ENCODE data around the gene NAAA. TPM values are rescaled to one million over a fixed set of nuclear protein-coding genes. Genes with fewer than 3 reads are reported as not detected.

Gene NAAA
- total and polyA plus RNA-seq, 2 of the 4 experiments (the other 2 are of a cell fraction): 17.6 to 26.4 TPM

- no peak for ATAC-seq (ENCODE audit: low read depth)
- Histone ChIP-seq H3K27ac (ENCODE audit: insufficient read depth, low read length) (no peak overlapping the region), H3K9ac (ENCODE audit: low read depth, low read length) (no peak overlapping the region), H3K4me1 (ENCODE audit: control insufficient read depth, insufficient read depth, low read length) (no peaks in the 10 kb centered on the region), H4K20me1 (ENCODE audit: insufficient read depth, low read length) (no peaks in the 10 kb centered on the region), H3K4me2 (ENCODE audit: low read depth, low read length) (no peak overlapping the region), H3K4me3 (ENCODE audit: insufficient read depth, low read depth, low read length) (no peak overlapping the region), H2AK5ac (ENCODE audit: low read depth, low read length) (no peak overlapping the region), H2AK9ac (replicated peaks; ENCODE audit: low read depth, low read length, poor library complexity) (no peak overlapping the region), H3K18ac (ENCODE audit: low read depth, low read length) (no peak overlapping the region), H3K36me3 (ENCODE audit: control insufficient read depth, insufficient read depth, low read length) (no peaks in the 10 kb centered on the region), H3K14ac (replicated peaks; ENCODE audit: low read depth, low read length) (no peak overlapping the region), H3K56ac (ENCODE audit: extremely low read depth, insufficient read depth, low read length) (no peak overlapping the region), H3K9me3 (ENCODE audit: control insufficient read depth, insufficient read depth, low read length) (no peaks in the 10 kb centered on the region), H3K79me1 (ENCODE audit: low read depth in 1 of 2, low read length in 2 of 2) (no peaks in the 10 kb centered on the region), H3K9me1 (ENCODE audit: insufficient read depth, low read length) (no peaks in the 10 kb centered on the region), H3K27me3 (ENCODE audit: control insufficient read depth, insufficient read depth, low read length) (no peaks in the 10 kb centered on the region), H4K8ac (ENCODE audit: low read depth in 2 of 2, low read length in 2 of 2) (no peak overlapping the region), H4K91ac (ENCODE audit: insufficient read depth, low read depth, low read length) (no peak overlapping the region), H3K23ac (ENCODE audit: low read depth, low read length) (no peak overlapping the region), H2BK15ac (ENCODE audit: low read depth, low read length) (no peak overlapping the region), H2BK5ac (ENCODE audit: low read depth, low read length, poor library complexity, severe bottlenecking) (no peak overlapping the region), H2BK120ac (ENCODE audit: low read depth, low read length) (no peak overlapping the region), H2AFZ (replicated peaks; ENCODE audit: low read length, poor library complexity) (no peak overlapping the region), H4K5ac (ENCODE audit: low read depth, low read length) (no peak overlapping the region), H2BK20ac (ENCODE audit: low read depth, low read length) (no peak overlapping the region), H3K4ac (ENCODE audit: low read depth, low read length) (no peak overlapping the region)
- ChIA-PET CTCF (no interaction called here), POLR2A (ENCODE audit: unreplicated experiment) (no interaction called here)
- TF ChIP-seq SMC3 (IDR thresholded peaks at IDR 0.05; ENCODE audit: low read depth, low read length): no peak
- no peak for TF ChIP-seq MXI1 (IDR thresholded peaks at IDR 0.05; ENCODE audit: borderline replicate concordance, low read depth, low read length)
- no peak for TF ChIP-seq NFE2L2 (IDR thresholded peaks at IDR 0.05; ENCODE audit: low read depth, low read length)
- no peak for TF ChIP-seq RFX5 (IDR thresholded peaks at IDR 0.05; ENCODE audit: low read depth, low read length)
- no peak for TF ChIP-seq RAD21 (IDR thresholded peaks at IDR 0.05; ENCODE audit: low read length)
- TF ChIP-seq MAZ (IDR thresholded peaks at IDR 0.05; ENCODE audit: borderline replicate concordance, low read depth, low read length): no peak
- TF ChIP-seq CHD1 (IDR thresholded peaks at IDR 0.05; ENCODE audit: low read depth, low read length): no peak
- no peak for TF ChIP-seq POLR2A (IDR thresholded peaks at IDR 0.05; ENCODE audit: low read depth, low read length)
- TF ChIP-seq MAFK (IDR thresholded peaks at IDR 0.05; ENCODE audit: low read depth, low read length): no peak
- no peak for TF ChIP-seq RCOR1 (IDR thresholded peaks at IDR 0.05; ENCODE audit: insufficient replicate concordance, low read length)
- in situ Hi-C loops (cut with MboI; ENCODE audit: low sequenced_read_pairs): no loop called here
- DNase-seq: no peak
- dilution Hi-C loops (cut with HindIII; ENCODE audit: low sequenced_read_pairs, unreplicated experiment): no loop called here
- no TSS peak for BruUV-seq (replicated peaks)
- intact Hi-C loops (cut with micrococcal nuclease): no loop called here
- WGBS, 2 experiments (ENCODE audit: extremely low coverage in 2 of 2, insufficient read length in 1 of 2): 60% methylated on average over 1 of the region's 5 CpGs; no CpG with 5 or more reads in 1 of the 2 experiments
Observed at GRCh38 chr4:75909405-75909804, 31.4 kb downstream of the NAAA start.

Measured in IMR-90 (cell line).